Measurements from ENCODE around the gene FIGNL1.
A peak's percentile ranks its signal among the peaks of the same experiment; 100 is the strongest.

GRCh38 chr7:50418086-50418515, 32.0 kb downstream of the FIGNL1 start:
- TF ChIP-seq, protein P1, sequence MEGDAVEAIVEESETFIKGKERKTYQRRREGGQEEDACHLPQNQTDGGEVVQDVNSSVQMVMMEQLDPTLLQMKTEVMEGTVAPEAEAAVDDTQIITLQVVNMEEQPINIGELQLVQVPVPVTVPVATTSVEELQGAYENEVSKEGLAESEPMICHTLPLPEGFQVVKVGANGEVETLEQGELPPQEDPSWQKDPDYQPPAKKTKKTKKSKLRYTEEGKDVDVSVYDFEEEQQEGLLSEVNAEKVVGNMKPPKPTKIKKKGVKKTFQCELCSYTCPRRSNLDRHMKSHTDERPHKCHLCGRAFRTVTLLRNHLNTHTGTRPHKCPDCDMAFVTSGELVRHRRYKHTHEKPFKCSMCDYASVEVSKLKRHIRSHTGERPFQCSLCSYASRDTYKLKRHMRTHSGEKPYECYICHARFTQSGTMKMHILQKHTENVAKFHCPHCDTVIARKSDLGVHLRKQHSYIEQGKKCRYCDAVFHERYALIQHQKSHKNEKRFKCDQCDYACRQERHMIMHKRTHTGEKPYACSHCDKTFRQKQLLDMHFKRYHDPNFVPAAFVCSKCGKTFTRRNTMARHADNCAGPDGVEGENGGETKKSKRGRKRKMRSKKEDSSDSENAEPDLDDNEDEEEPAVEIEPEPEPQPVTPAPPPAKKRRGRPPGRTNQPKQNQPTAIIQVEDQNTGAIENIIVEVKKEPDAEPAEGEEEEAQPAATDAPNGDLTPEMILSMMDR (IDR thresholded peaks at IDR 0.05; ENCODE audit: insufficient read depth, low read length, poor library complexity, severe bottlenecking): peak; percentile 98
- no peak for TF ChIP-seq EZH2phosphoT487 (conservative IDR thresholded peaks at IDR 0.05; ENCODE audit: low read length)

Data from SU-DHL-6 (cell line).